COR-L47 (cell line): ENCODE measurements around the gene HACD2.
"Not testable (repeated sequence)": the region's sequence is repeated elsewhere in the genome, so short reads cannot be mapped to it uniquely, and the experiment has no call there.

ENCODE experiments used
- DNase-seq: peaks from one replicate; lab custom pipeline; 2025; lab: John Stamatoyannopoulos, UW

The HACD2 gene

GRCh38 chr3:123611082-123611481 lies 26.2 kb upstream of the HACD2 start:
- DNase-seq: no peak

- no peak for DNase-seq
Observed at GRCh38 chr3:123610331-123610730, 25.5 kb upstream of the HACD2 start.

GRCh38 chr3:123609063-123609462 lies 24.2 kb upstream of the HACD2 start:
- no peak for DNase-seq

GRCh38 chr3:123608263-123608937 lies 23.5 kb upstream of the HACD2 start:
- DNase-seq: no peak

GRCh38 chr3:123606527-123606926 lies 21.7 kb upstream of the HACD2 start:
- no peak for DNase-seq

DNA sequence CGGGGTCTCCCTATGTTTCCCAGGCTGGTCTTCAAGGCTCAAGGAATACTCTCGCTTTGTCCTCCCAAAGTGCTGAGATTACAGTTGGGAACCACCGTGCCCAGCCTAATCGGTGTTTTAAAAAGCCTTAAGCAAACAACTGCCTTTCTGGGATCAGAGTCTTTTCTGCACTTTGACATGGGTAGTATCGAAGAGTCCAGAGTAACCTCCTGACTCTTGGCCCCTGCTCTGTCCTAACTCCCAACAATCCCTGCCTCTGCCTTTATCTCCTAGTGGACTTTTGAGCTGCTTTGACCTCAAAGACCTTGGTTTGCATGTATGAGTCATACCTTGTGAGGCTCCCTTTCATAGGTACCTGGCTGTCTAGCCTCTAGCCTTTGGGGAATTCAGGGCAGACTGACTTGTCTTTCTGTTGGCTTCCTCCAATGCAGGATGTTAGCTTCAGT lies 21.0 kb upstream of the HACD2 start:
- no peak for DNase-seq

DNA sequence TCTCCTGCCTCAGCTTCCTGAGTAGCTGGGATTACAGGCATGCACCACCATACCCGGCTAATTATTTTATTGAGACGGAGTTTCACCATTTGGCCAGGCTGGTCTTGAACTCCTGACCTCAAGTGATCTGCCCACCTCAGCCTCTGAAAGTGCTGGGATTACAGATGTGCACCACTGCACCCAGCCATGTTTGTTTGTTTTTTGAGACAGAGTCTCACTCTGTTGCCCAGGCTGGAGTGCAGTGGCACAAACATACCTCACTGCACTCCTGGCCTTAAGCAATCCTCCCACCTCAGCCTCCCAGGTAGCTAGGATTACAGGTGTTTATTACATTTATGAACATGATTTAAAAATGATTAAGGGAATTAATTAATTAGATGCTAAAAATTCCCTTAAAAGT lies 18.3 kb upstream of the HACD2 start:
- not testable (repeated sequence) for DNase-seq

DNA sequence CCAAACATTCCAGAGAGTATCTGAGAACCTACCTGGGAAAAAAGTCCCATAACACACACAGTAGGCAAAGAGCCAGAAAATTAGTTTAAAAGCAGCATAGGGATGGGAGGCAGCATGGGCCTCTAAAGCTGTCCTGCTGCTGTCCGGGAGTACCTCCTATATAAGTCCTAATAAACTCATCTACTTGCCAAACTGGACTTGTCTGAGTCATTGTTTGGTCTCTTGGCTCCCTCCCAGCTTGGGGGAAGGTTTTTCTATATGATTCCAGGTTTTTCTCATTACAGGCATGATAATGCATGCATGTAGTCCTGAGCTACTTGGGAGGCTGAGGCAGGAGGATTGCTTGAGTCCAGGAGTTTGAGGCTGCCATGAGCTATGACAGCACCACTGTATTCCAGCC lies 17.5 kb upstream of the HACD2 start:
- peak; percentile 17 for DNase-seq

DNA sequence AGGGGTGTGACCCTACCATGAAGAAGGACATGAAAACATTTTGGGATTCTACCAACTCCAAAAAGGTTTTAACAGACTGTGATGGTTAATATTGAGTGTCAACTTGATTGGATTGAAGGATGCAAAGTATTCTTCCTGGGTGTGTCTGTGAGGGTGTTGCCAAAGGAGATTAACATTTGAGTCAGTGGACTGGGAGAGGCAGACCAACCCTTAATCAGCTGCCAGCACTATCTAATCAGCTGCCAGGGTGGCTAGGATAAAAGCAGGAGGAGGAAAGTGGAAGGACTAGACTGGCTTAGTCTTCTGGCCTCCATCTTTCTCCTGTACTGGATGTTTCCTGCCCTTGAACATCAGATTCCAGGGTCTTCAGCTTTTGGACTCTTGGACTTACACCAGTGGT lies 16.0 kb upstream of the HACD2 start:
- not testable (repeated sequence) for DNase-seq

DNA sequence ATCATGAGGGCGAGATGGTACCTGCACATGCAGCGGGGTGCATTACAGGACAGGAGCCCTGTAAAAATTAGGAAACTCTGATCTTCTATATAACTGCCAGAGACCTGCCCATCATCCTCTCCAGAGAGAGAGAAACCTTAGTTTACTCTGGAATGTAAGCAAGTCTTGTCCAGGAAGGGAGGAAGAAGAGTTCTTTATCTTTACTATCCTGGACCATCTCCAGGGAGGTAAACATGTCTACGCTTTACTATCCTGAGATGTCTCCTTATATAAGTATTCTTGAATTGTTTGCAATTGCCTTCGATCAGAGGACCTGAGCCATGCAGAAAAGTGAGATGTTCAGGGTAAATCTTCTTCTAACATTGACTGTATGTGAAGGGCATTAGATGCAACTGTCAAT lies 12.7 kb upstream of the HACD2 start:
- no peak for DNase-seq

DNA sequence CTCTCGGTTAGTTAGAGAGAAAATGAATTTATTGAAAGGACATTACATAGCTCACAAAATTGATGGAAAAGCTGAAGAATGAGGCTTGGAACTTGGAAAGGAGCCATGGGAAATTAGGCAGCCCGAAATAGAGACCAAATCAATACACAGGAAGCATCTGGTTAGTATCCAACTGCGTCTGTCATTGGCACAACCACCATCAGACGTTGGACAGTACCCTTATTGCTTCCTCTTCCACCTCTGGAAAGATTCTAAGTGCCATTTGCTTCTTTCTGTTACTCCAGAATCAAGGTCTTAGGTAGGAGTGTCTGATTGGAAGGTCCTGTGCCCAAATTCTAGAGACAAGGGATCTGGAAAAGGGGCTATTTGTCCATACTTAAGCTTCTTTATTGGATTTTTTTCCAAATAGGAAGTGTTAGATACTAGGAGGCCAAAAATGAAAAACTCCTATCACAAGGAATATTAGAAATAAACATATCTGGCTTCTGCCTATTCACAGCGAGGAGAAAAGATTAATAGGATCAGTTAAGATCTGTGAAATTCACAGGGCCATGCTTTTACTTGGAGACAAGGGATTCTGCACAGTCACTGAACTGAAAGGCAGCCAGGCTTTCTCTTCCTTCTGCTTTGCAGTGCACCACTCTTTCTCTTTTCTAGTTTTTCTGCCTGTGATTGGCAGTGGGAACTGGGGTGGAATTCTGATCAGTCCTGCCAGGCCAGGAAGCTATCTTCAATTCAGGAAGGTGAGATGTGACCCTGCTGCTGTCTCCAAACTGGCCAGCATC lies 10.7 kb upstream of the HACD2 start:
- DNase-seq: no peak

DNA sequence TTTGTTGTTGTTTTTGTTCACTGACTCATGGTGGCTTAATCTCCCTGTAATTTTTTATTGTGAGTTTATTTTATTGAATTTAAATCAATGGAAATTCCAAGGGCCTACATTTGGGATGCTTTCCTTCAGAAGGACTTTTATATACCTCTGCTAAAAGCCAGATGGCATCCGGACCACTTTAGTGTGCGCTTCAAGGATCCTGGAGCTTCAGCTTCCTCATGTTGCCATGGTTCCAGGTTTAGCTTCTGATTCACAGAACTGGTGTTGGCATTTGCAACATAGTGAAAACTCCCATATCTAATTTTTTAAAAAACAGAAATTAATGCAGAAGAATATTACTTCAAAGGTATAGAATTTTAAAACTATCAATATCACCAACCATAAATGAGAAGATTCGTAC lies 8.5 kb upstream of the HACD2 start:
- DNase-seq: no peak

DNA sequence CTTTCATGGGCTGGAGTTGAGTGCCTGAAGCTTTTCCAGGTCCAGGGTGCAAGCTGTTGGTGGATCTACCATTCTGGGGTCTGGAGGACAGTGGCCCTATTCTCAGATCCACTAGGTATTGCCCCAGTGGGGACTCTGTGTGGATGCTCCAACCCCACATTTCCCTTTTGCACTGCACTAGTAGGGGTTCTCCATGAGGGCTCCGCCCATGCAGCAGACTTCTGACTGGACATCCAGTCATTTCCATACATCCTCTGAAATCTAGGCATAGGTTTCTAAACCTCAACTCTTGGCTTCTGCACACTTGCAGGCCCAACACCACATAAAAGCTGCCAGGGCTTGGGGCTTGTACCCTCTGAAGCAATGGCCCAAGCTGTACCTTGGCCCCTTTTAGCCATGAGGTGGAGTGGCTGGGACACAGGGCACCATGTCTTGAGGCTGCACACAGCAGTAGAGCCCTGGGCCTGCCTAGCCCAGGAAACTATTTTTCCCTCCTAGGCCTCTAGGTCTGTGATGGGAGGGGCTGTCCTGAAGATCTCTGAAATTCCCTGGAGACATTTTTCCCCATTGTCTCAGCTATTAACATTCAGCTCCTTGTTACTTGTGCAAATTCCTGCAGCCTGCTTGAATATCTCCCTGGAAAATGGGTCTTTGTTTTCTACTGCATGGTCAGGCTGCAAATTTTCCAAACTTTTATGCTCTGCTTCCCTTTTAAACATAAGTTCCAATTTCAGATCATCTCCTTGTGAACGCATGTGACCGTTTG lies 6.0 kb upstream of the HACD2 start:
- no peak for DNase-seq

GRCh38 chr3:123587401-123587800 lies 2.5 kb upstream of the HACD2 start:
- no peak for DNase-seq

GRCh38 chr3:123586968-123587367 lies 2.1 kb upstream of the HACD2 start:
- DNase-seq: no peak

DNA sequence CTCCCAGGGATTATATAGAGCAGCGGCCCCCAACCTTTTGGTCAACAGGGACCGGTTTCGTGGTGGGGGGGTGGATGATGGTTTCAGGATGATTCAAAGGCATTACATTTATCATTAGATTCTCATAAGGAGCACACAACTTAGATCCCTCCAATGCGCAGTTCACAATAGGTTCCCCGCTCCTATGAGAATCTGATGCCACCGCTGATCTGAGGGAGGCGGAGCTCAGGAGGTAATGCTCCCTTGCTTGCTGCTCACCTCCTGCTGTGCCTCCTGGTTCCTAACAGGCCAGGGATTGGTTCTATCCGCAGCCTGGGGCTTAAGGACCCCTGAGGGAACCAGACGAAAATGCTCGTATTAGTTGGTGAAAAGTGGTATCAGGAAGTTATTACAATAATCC lies 1.3 kb upstream of the HACD2 start:
- peak; percentile 95 for DNase-seq

GRCh38 chr3:123584284-123584987 lies 417 bp downstream of the HACD2 start:
- DNase-seq: peak; percentile 67

DNA sequence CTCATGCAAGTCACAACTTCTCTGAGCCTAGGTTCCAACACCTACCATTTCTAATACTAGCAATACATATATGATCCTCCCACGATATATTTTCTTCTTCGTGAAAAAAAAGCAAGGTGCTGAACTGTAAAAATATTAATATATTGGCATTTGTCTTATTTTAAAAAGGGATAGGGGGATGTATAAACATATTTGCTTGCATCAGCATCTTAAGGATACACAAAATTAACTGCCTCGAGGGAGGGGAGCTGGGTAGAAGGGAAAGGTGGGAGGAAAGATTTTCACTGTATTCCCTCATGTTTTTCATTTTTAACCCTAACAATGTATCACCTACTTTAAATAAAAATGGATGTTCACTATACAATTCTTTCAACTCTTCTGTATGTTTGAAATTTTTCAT lies 1.3 kb downstream of the HACD2 start:
- no peak for DNase-seq

- no peak for DNase-seq
Observed at GRCh38 chr3:123582315-123582714, 2.5 kb downstream of the HACD2 start.

- DNase-seq: no peak
Observed at GRCh38 chr3:123576122-123576521, 8.7 kb downstream of the HACD2 start.

- no peak for DNase-seq
Observed at GRCh38 chr3:123571973-123572365, 12.9 kb downstream of the HACD2 start.

- DNase-seq: no peak
Observed at GRCh38 chr3:123571264-123571972, 13.4 kb downstream of the HACD2 start.
